ENCODE data around the gene LMO2. TPM values are rescaled to one million over a fixed set of nuclear protein-coding genes. Genes with fewer than 3 reads are reported as not detected.

LMO2 gene
- total and polyA plus RNA-seq, 4 donors = 1.5 to 81.9 (median 6.0) TPM

DNA sequence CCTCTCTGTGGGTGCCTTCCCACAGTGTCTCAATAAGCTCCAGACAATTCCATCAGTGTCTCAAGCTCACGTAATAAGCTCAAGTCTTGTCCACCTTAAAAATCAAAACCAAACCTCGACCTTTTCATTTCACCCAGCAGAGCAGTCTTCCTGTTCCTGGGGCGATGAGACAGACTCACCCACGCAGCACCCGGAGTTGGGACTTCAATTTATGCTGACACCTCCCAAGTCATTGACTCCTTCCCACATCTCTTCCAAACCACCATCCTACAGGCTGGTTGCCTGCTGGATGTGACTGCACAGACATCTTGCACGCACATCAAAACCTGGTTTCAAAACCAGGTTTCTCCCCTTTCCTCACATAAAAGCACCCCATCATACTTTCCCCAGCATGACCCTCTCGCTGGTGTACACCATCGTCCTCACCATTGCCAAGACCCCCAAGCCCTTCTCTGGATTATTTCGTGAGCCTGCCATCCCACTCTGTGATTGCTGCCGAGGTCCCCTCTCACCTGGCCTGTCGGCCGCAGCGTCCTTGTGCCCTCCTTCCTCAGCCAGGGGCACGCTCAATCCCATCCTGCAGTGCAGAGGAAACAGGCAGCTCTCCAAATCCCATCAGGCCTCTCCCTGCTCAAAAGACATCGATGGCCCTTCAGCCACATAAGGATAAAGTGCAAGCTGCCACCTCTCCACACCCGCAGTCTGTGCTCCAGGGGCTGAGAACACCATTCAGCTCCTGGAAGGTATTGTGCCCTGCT, 72.4 kb downstream of the LMO2 start:
- no peak for DNase-seq (ENCODE audit: low spot score)
- WGBS = 61% methylated on average over 16 of the region's 16 CpGs

More for the DNA sequence above, 72.4 kb downstream of the LMO2 start:
- Histone ChIP-seq H3K9ac (ENCODE audit: low read depth in 1 of 2, low read length in 2 of 2) (no peak overlapping the region), H3K4me1 (ENCODE audit: control insufficient read depth in 4 of 4, insufficient read depth in 4 of 4, low read length in 3 of 4) (no peaks in the 10 kb centered on the region), H3K27me3 (ENCODE audit: control insufficient read depth in 4 of 4, insufficient read depth in 4 of 4, low read length in 3 of 4) (peaks cover 0 to 10% (median 2%) of the 10 kb centered on the region in 4 donors), H3K27ac (ENCODE audit: low read depth in 1 of 2, low read length in 2 of 2) (no peak overlapping the region), H3K4me3 (ENCODE audit: low read depth in 1 of 3, low read length in 3 of 3) (no peak overlapping the region), H3K9me3 (ENCODE audit: control insufficient read depth in 4 of 4, low read length in 3 of 4) (no peaks in the 10 kb centered on the region), H3K36me3 (ENCODE audit: control insufficient read depth in 4 of 4, insufficient read depth in 3 of 4, low read depth in 1 of 4, low read length in 3 of 4) (no peaks in the 10 kb centered on the region)
- no peak for TF ChIP-seq YY1 (IDR thresholded peaks at IDR 0.05)
- TF ChIP-seq TAF1 (conservative IDR thresholded peaks at IDR 0.05) = no peak
- no peak for TF ChIP-seq FOXA1 (IDR thresholded peaks at IDR 0.05)
- TF ChIP-seq, protein P1, sequence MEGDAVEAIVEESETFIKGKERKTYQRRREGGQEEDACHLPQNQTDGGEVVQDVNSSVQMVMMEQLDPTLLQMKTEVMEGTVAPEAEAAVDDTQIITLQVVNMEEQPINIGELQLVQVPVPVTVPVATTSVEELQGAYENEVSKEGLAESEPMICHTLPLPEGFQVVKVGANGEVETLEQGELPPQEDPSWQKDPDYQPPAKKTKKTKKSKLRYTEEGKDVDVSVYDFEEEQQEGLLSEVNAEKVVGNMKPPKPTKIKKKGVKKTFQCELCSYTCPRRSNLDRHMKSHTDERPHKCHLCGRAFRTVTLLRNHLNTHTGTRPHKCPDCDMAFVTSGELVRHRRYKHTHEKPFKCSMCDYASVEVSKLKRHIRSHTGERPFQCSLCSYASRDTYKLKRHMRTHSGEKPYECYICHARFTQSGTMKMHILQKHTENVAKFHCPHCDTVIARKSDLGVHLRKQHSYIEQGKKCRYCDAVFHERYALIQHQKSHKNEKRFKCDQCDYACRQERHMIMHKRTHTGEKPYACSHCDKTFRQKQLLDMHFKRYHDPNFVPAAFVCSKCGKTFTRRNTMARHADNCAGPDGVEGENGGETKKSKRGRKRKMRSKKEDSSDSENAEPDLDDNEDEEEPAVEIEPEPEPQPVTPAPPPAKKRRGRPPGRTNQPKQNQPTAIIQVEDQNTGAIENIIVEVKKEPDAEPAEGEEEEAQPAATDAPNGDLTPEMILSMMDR (IDR thresholded peaks at IDR 0.05; ENCODE audit: low read depth, low read length, missing input control) = no peak
- no peak for TF ChIP-seq HNF4G (IDR thresholded peaks at IDR 0.05)
- TF ChIP-seq MAX (IDR thresholded peaks at IDR 0.05) = no peak
- TF ChIP-seq ZBTB33 (IDR thresholded peaks at IDR 0.05) = no peak
- no peak for TF ChIP-seq RAD21 (IDR thresholded peaks at IDR 0.05)
- TF ChIP-seq HNF4A (conservative IDR thresholded peaks at IDR 0.05) = no peak
- no peak for TF ChIP-seq RXRA (IDR thresholded peaks at IDR 0.05)
- TF ChIP-seq SP1 (IDR thresholded peaks at IDR 0.05) = no peak
- TF ChIP-seq REST (IDR thresholded peaks at IDR 0.05) = no peak
- no peak for TF ChIP-seq NR2F2 (IDR thresholded peaks at IDR 0.05)
- no peak for TF ChIP-seq FOXA2 (IDR thresholded peaks at IDR 0.05)
- TF ChIP-seq, protein P2, sequence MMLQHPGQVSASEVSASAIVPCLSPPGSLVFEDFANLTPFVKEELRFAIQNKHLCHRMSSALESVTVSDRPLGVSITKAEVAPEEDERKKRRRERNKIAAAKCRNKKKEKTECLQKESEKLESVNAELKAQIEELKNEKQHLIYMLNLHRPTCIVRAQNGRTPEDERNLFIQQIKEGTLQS (IDR thresholded peaks at IDR 0.05) = no peak
- TF ChIP-seq JUND (IDR thresholded peaks at IDR 0.05) = no peak
- TF ChIP-seq EGR1 (IDR thresholded peaks at IDR 0.05; ENCODE audit: low read depth in 2 of 2) = no peak

Other genes starting within 250 kb of the LMO2 start
- not detected for gene C11orf91, start 191.2 kb downstream of the LMO2 start, total RNA-seq
- gene C11orf91, start 191.2 kb downstream of the LMO2 start, polyA plus RNA-seq = not detected
- gene CD59, start 155.7 kb downstream of the LMO2 start, total RNA-seq = 10 to 100 TPM; 74.2 to 90.8 TPM
- 100 to 1,000 TPM; 169 to 181 TPM for gene CD59, start 155.7 kb downstream of the LMO2 start, polyA plus RNA-seq
- 10 to 100 TPM; 20.7 to 36.4 TPM for gene FBXO3, start 117.6 kb downstream of the LMO2 start, total RNA-seq
- gene FBXO3, start 117.6 kb downstream of the LMO2 start, polyA plus RNA-seq = 10 to 100 TPM; 12.2 to 17.0 TPM
- 100 to 1,000 TPM in 1 of 2 donors, 10 to 100 TPM in 1; 78.4 to 112 TPM for gene CAPRIN1, start 159.7 kb upstream of the LMO2 start, total RNA-seq
- 10 to 100 TPM; 19.5 to 34.6 TPM for gene CAPRIN1, start 159.7 kb upstream of the LMO2 start, polyA plus RNA-seq
- 10 to 100 TPM; 13.5 to 13.6 TPM for gene NAT10, start 213.6 kb upstream of the LMO2 start, total RNA-seq
- gene NAT10, start 213.6 kb upstream of the LMO2 start, polyA plus RNA-seq = 10 to 100 TPM in 1 of 2 donors, 1 to 10 TPM in 1; 9.1 to 14.0 TPM

All from liver (tissue), 9 donors.